ENCODE data around the gene SDCCAG8. TPM values are rescaled to one million over a fixed set of nuclear protein-coding genes. Genes with fewer than 3 reads are reported as not detected.

The SDCCAG8 gene
- total RNA-seq, 4 donors from 2014 or later = 17.5 to 37.6 (median 21.7) TPM

- no peak for DNase-seq
- no peak for TF ChIP-seq POLR2A (IDR thresholded peaks at IDR 0.05)
- TF ChIP-seq, protein P1, sequence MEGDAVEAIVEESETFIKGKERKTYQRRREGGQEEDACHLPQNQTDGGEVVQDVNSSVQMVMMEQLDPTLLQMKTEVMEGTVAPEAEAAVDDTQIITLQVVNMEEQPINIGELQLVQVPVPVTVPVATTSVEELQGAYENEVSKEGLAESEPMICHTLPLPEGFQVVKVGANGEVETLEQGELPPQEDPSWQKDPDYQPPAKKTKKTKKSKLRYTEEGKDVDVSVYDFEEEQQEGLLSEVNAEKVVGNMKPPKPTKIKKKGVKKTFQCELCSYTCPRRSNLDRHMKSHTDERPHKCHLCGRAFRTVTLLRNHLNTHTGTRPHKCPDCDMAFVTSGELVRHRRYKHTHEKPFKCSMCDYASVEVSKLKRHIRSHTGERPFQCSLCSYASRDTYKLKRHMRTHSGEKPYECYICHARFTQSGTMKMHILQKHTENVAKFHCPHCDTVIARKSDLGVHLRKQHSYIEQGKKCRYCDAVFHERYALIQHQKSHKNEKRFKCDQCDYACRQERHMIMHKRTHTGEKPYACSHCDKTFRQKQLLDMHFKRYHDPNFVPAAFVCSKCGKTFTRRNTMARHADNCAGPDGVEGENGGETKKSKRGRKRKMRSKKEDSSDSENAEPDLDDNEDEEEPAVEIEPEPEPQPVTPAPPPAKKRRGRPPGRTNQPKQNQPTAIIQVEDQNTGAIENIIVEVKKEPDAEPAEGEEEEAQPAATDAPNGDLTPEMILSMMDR (IDR thresholded peaks at IDR 0.05) = no peak
- H3K36me3 ChIP-seq = peaks cover 0 to 42% (median 3%) of the 10 kb centered on the region in 3 donors
- H3K27me3 ChIP-seq = no peaks in the 10 kb centered on the region
- H3K4me1 ChIP-seq = no peaks in the 10 kb centered on the region
- H3K9me3 ChIP-seq = no peaks in the 10 kb centered on the region
- intact Hi-C loops (cut with DNase I) = no loop called here
- no peak overlapping the region for H3K4me3 ChIP-seq
- H3K27ac ChIP-seq = no peak overlapping the region
Observed at GRCh38 chr1:243218059-243218458, 37.8 kb upstream of the SDCCAG8 start.

DNA sequence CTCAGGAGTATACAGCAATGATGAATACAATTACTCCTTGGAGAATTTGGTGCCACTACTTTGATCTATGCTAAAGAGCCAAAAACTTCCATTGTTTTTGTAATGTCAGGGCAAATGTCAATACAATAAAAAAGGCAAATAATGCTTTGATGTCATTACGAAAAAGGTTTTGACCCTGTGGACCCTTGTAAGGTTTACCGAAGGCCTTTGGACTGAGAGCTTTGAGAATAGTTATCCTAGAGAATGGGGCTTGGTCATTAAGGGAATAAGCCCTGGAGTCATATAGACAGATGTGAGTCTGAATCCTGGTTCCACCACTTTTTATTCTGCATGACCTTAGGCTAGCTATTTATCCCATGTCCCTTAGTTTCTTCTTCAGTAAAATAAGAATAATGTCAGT is 28.2 kb upstream of the SDCCAG8 start:
- H3K36me3 ChIP-seq = peaks cover 0 to 27% (median 0%) of the 10 kb centered on the region in 3 donors
- intact Hi-C loops (cut with DNase I) = no loop called here
- H3K27ac ChIP-seq = no peak overlapping the region
- peaks cover 0 to 32% (median 22%) of the 10 kb centered on the region in 3 donors for H3K9me3 ChIP-seq
- WGBS, 2 donors = 70 to 89% methylated on average over 2 of the region's 2 CpGs
- no peaks in the 10 kb centered on the region for H3K4me1 ChIP-seq
- H3K4me3 ChIP-seq = no peak overlapping the region
- DNase-seq = no peak
- TF ChIP-seq, protein P1 (IDR thresholded peaks at IDR 0.05) = no peak
- TF ChIP-seq POLR2A (IDR thresholded peaks at IDR 0.05) = no peak
- H3K27me3 ChIP-seq = no peaks in the 10 kb centered on the region

GRCh38 chr1:243229526-243229925 is 26.3 kb upstream of the SDCCAG8 start:
- TF ChIP-seq, protein P1 (IDR thresholded peaks at IDR 0.05) = no peak
- no peak for TF ChIP-seq POLR2A (IDR thresholded peaks at IDR 0.05)
- intact Hi-C loops (cut with DNase I) = no loop called here
- Histone ChIP-seq H3K27me3 (no peaks in the 10 kb centered on the region), H3K9me3 (peaks cover 0 to 35% (median 22%) of the 10 kb centered on the region in 3 donors), H3K4me1 (no peaks in the 10 kb centered on the region), H3K27ac (no peak overlapping the region), H3K36me3 (peaks cover 0 to 12% (median 0%) of the 10 kb centered on the region in 3 donors), H3K4me3 (no peak overlapping the region)
- DNase-seq = no peak
- WGBS, 2 donors = 72 to 86% methylated on average over 1 of the region's 1 CpG

DNA sequence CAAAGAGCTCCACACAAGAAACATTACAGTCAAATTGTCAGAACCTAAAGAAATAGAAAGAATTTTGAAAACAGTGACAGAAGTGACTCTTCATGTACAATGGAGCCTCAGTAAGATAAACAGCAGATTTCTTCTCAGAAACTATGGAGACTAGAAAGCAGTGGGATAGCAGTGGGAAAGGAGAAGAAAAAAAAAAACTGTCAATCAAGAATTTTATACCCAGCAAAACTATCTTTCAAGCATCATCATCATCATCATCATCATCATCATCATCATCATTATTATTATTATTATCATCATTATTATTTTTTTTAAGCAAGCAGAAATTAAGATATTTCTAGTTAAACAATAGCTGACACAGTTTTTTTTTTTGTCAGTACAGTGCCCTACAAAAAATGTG is 24.9 kb upstream of the SDCCAG8 start:
- no peak for DNase-seq
- no peak for TF ChIP-seq POLR2A (IDR thresholded peaks at IDR 0.05)
- TF ChIP-seq, protein P1 (IDR thresholded peaks at IDR 0.05) = no peak
- peaks cover 0 to 35% (median 22%) of the 10 kb centered on the region in 3 donors for H3K9me3 ChIP-seq
- intact Hi-C loops (cut with DNase I) = no loop called here
- no peak overlapping the region for H3K4me3 ChIP-seq
- no peak overlapping the region for H3K27ac ChIP-seq
- peaks cover 0 to 11% (median 5%) of the 10 kb centered on the region in 3 donors for H3K4me1 ChIP-seq
- no peaks in the 10 kb centered on the region for H3K27me3 ChIP-seq
- peaks cover 0 to 11% (median 0%) of the 10 kb centered on the region in 3 donors for H3K36me3 ChIP-seq

- Histone ChIP-seq H3K27ac (no peak overlapping the region), H3K36me3 (peaks cover 0 to 11% (median 0%) of the 10 kb centered on the region in 3 donors), H3K4me1 (peaks cover 0 to 19% (median 10%) of the 10 kb centered on the region in 3 donors), H3K4me3 (no peak overlapping the region), H3K27me3 (no peaks in the 10 kb centered on the region), H3K9me3 (peaks cover 0 to 35% (median 22%) of the 10 kb centered on the region in 3 donors)
- DNase-seq = no peak
- no peak for TF ChIP-seq POLR2A (IDR thresholded peaks at IDR 0.05)
- TF ChIP-seq, protein P1 (IDR thresholded peaks at IDR 0.05) = no peak
- intact Hi-C loops (cut with DNase I) = no loop called here
- 76 to 100% methylated on average over 2 of the region's 2 CpGs for WGBS, 2 donors
Observed at GRCh38 chr1:243233908-243234307, 21.9 kb upstream of the SDCCAG8 start.

Data from esophagus squamous epithelium (tissue), 5 donors.